BLaER1 (cell line): ENCODE data around the gene PPP4C.

Experiments
- H3K27ac ChIP-seq: shearing (Covaris generic); formaldehyde crosslinking; 2 replicates; pipeline ENCODE4 v1.8.1; 2022
- H3K27me3 ChIP-seq: shearing (Covaris generic); formaldehyde crosslinking; 2 replicates; pipeline ENCODE4 v1.8.1; 2022
- H3K36me3 ChIP-seq: shearing (Covaris generic); formaldehyde crosslinking; 2 replicates; pipeline ENCODE4 v1.8.1; 2022
- H3K4me1 ChIP-seq: shearing (Covaris generic); formaldehyde crosslinking; 2 replicates; pipeline ENCODE4 v1.8.1; 2022
- H3K4me2 ChIP-seq: shearing (Covaris generic); formaldehyde crosslinking; 2 replicates; pipeline ENCODE4 v1.8.1; 2022
- H3K4me3 ChIP-seq: shearing (Covaris generic); formaldehyde crosslinking; 2 replicates; pipeline ENCODE4 v1.8.1; 2022
- H3K9ac ChIP-seq: shearing (Covaris generic); formaldehyde crosslinking; 2 replicates; pipeline ENCODE4 v1.8.1; 2022
- H3K9me3 ChIP-seq: shearing (Covaris generic); formaldehyde crosslinking; 2 replicates; pipeline ENCODE4 v1.8.1; 2022
- H4K20me1 ChIP-seq: shearing (Covaris generic); formaldehyde crosslinking; 2 replicates; pipeline ENCODE4 v1.8.1; 2022
- Cebpa-rat ChIP-seq: shearing (Covaris generic); IDR thresholded peaks from 2 replicates; pipeline ENCODE4 v1.8.1; 2022

The PPP4C gene

DNA sequence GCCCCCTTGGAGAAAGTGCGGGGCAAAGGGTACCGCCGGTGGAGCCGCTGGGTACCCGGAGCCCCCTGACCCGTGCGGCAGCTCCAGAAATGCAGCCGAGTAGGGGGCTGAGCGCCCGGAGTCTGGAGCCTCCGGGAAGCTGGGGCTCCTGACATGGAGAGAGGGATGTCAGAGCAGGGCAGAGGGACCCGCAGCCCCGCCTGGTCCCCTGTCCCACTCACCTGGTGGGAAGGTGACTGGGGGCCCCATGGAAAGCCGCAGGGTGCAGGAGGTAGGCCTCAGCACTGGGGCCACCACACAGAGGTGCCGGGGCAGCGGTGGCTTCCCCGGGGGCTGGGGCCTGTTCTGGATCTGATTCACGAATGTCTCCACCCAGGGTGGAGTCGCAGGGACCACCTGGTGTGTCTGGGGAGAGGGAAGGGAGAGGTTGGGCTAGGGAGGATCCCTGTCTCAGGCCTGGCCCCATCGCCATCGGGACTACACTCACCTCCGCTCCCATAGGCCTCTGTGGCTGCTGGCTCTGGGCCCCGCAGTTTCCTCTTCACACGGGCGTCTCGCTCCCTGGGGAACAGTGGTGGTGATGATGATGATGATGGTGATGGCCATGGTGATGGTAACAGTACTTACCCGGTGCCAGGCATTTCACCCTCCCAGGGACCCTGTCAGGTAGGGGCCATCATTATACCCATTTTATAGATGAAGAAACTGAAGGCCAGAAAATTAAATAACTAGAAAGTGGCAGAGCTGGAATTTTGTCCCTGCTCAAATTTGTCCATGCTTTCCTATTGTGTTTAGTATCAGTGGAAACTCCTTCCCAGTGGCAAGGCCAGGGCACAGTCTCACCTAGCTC, 10.7 kb downstream of the PPP4C start:
- TF ChIP-seq Cebpa-rat: no peak
- no peaks in the 10 kb centered on the region for H3K9me3 ChIP-seq
- no peak overlapping the region for H3K4me3 ChIP-seq
- H3K27ac ChIP-seq: peak overlapping the region; percentile 53; the same call in 1 of the 2 replicates
- no peaks in the 10 kb centered on the region for H3K27me3 ChIP-seq
- peaks cover 56% of the 10 kb centered on the region for H3K36me3 ChIP-seq
- H3K9ac ChIP-seq: 0 out of 2 replicates have a peak overlapping the region, but pooled peaks have one; percentile 41
- H4K20me1 ChIP-seq: peaks cover 19% of the 10 kb centered on the region
- peaks cover 40% of the 10 kb centered on the region for H3K4me1 ChIP-seq
- peak overlapping the region; percentile 57 for H3K4me2 ChIP-seq

GRCh38 chr16:30087181-30087898, 11.5 kb downstream of the PPP4C start:
- Histone ChIP-seq H3K4me3 (no peak overlapping the region), H4K20me1 (peaks cover 15% of the 10 kb centered on the region), H3K4me2 (no peak overlapping the region), H3K4me1 (peaks cover 44% of the 10 kb centered on the region), H3K27me3 (no peaks in the 10 kb centered on the region), H3K36me3 (peaks cover 50% of the 10 kb centered on the region), H3K9ac (no peak overlapping the region), H3K9me3 (no peaks in the 10 kb centered on the region), H3K27ac (no peak overlapping the region)
- TF ChIP-seq Cebpa-rat: no peak

GRCh38 chr16:30088237-30088831, 12.5 kb downstream of the PPP4C start:
- no peak overlapping the region for H3K4me3 ChIP-seq
- H4K20me1 ChIP-seq: peaks cover 5% of the 10 kb centered on the region
- no peaks in the 10 kb centered on the region for H3K9me3 ChIP-seq
- peaks cover 53% of the 10 kb centered on the region for H3K4me1 ChIP-seq
- peaks cover 40% of the 10 kb centered on the region for H3K36me3 ChIP-seq
- no peak overlapping the region for H3K4me2 ChIP-seq
- no peak overlapping the region for H3K27ac ChIP-seq
- H3K9ac ChIP-seq: peak overlapping the region; percentile 2; the same call in 1 of the 2 replicates
- no peak for TF ChIP-seq Cebpa-rat
- no peaks in the 10 kb centered on the region for H3K27me3 ChIP-seq

GRCh38 chr16:30088832-30089624, 13.2 kb downstream of the PPP4C start:
- no peak overlapping the region for H3K4me3 ChIP-seq
- no peaks in the 10 kb centered on the region for H3K27me3 ChIP-seq
- H3K4me2 ChIP-seq: peak overlapping the region; percentile 96
- H4K20me1 ChIP-seq: no peaks in the 10 kb centered on the region; the same call in 1 of the 2 replicates
- peak overlapping the region; percentile 2; the same call in 1 of the 2 replicates for H3K9ac ChIP-seq
- no peaks in the 10 kb centered on the region for H3K9me3 ChIP-seq
- H3K27ac ChIP-seq: 0 out of 2 replicates have a peak overlapping the region, but pooled peaks have one; percentile 84
- peaks cover 60% of the 10 kb centered on the region for H3K4me1 ChIP-seq
- H3K36me3 ChIP-seq: peaks cover 36% of the 10 kb centered on the region
- TF ChIP-seq Cebpa-rat: no peak

GRCh38 chr16:30090610-30091331, 15.0 kb downstream of the PPP4C start:
- no peaks in the 10 kb centered on the region for H3K9me3 ChIP-seq
- H3K27ac ChIP-seq: peak overlapping the region; percentile 84
- no peaks in the 10 kb centered on the region for H3K27me3 ChIP-seq
- H3K4me2 ChIP-seq: peak overlapping the region; percentile 96
- TF ChIP-seq Cebpa-rat: no peak
- H3K4me3 ChIP-seq: peak overlapping the region; percentile 70
- peaks cover 26% of the 10 kb centered on the region for H3K36me3 ChIP-seq
- H3K9ac ChIP-seq: peak overlapping the region; percentile 81
- H4K20me1 ChIP-seq: peaks cover 9% of the 10 kb centered on the region
- H3K4me1 ChIP-seq: peaks cover 76% of the 10 kb centered on the region

- peak within 1 kb of the TSS; percentile 84 for H3K27ac ChIP-seq
- H3K9me3 ChIP-seq: peaks cover 4% of the 10 kb centered on the region
- H3K4me2 ChIP-seq: peak within 1 kb of the TSS; percentile 96
- H3K36me3 ChIP-seq: peaks cover 19% of the 10 kb centered on the region
- H3K27me3 ChIP-seq: no peaks in the 10 kb centered on the region
- H3K4me1 ChIP-seq: peaks cover 73% of the 10 kb centered on the region
- H3K9ac ChIP-seq: peak within 1 kb of the TSS; percentile 81
- peak within 1 kb of the TSS; percentile 70 for H3K4me3 ChIP-seq
- TF ChIP-seq Cebpa-rat: no peak
- peaks cover 9% of the 10 kb centered on the region for H4K20me1 ChIP-seq
Measured at GRCh38 chr16:30091474-30092372, 15.9 kb downstream of the PPP4C start, which contains the start of gene TBX6. TSS of gene TBX6 (minus strand) at chr16:30091924. CDS start at chr16:30091193, 731 bp downstream.

DNA sequence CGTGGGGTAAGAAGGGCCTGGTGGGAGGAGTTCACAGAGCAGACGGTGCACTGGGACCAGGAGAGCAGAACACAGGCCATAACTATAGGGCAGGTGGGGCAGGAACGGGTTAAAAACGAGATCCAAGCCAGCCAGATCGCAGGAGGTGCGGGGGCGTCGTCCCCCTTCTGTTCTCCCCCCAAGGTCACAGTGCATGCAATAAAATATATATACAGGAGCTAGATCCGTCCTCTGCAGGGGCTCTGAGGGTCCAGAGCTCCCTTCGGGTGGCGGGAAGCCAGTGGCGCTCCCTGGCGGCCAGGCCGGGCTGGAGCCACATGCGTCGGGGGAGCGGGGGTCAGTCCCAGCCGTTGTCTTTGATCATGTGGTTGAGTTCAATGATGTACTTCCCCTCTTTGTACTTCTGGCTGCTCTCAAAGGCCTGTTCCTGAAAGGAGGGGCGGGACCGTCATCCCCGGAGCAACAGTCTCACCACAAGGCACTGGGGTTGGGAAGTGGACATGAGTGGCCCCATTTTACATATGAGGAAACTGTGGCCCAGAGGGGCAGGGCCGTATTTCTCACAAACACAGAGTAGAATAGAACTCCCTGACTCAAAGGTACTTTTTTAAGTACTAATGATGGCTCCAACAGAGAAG, 16.7 kb downstream of the PPP4C start:
- Histone ChIP-seq H3K4me3 (peak overlapping the region; percentile 70), H3K27ac (peak overlapping the region; percentile 84), H3K36me3 (peaks cover 19% of the 10 kb centered on the region), H3K4me2 (peak overlapping the region; percentile 96), H3K4me1 (peaks cover 70% of the 10 kb centered on the region), H3K27me3 (no peaks in the 10 kb centered on the region), H3K9ac (peak overlapping the region; percentile 81), H3K9me3 (peaks cover 12% of the 10 kb centered on the region), H4K20me1 (peaks cover 9% of the 10 kb centered on the region)
- TF ChIP-seq Cebpa-rat: no peak
